GM18526 (cell line): ENCODE data around the gene FBXL3.

ENCODE experiments used
- POLR2A ChIP-seq: IDR thresholded peaks from 3 replicates; pipeline ENCODE4 v1.6.1; 2011; ENCODE audit not compliant: insufficient read length; ENCODE audit errors: extremely low read depth

FBXL3 gene

GRCh38 chr13:76974618-76974975, 52.4 kb downstream of the FBXL3 start:
- no peak for TF ChIP-seq POLR2A

GRCh38 chr13:76973920-76974617, 52.9 kb downstream of the FBXL3 start:
- no peak for TF ChIP-seq POLR2A

GRCh38 chr13:76971851-76972829, 54.8 kb downstream of the FBXL3 start:
- no peak for TF ChIP-seq POLR2A

DNA sequence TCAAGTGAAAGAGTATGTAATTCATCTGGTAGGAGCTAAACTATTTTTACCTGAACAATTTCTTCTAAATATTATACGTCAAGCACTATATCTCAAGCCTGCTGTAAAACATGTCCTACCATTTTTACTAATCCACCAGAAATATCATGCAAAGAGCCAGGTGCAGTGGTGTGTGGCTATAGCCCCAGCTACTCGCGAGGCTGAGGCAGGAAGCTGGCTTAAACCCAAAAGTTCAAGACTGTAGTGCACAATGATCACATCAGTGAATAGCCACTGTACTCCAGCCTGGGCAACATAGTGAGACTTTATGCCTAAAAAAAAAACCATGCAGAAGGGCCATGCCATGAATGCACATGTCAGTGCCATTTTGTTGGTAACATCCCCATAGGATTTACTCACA, 55.7 kb downstream of the FBXL3 start:
- TF ChIP-seq POLR2A, result no peak

GRCh38 chr13:76969488-76970365, 57.2 kb downstream of the FBXL3 start:
- TF ChIP-seq POLR2A, result no peak

DNA sequence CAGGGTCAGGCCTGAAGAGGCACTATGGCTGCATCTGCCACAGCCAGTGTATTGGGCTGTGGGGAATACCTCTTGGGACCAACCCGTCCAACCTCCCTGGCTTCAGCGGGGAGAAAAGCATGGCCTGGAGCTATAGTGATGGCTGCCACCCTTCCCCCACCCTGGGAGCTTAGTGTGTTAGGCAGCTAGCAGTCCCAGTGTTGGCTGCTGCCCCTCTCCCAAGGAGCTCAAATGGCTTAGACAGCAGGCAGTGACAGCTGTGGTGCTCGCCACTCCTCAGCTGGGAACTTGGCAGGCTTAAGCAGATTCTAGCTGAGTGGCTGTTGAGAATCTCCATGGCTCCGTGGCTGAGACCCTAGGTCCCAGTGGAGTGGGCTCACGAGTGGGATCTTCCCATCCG, 58.9 kb downstream of the FBXL3 start:
- TF ChIP-seq POLR2A, result no peak

GRCh38 chr13:76967031-76967430, 59.9 kb downstream of the FBXL3 start:
- no peak for TF ChIP-seq POLR2A

DNA sequence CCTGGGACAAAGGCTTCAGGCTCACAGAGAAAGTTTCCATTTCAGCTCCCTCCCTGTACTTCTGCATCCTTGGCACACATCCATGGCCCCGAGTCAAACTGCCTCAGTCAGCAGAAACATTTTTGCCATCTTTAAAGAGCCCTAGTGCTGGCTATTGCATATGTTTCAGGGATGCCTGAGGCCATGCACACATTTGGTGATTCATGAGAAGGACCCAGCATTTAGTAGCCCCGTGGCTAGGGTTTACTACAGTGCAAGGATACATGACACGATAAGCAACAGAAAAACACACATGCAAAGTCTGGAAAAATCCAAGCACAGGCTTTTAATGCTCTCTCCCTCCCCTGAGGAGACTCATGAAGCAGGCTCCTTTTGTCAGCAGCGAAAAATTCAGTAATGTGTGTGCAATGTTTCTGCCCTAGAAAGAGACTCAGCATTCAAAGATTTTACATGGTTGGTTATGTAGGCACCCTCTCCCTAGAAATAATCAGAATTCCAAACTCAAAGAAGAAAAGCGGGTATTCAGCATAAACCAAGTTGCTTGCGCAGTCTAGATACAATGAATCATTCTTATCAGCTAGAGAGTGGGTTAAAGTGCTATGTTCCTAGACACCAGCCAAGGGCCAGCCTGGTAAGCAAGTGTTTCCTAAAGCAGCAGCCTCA, 61.1 kb downstream of the FBXL3 start:
- no peak for TF ChIP-seq POLR2A

DNA sequence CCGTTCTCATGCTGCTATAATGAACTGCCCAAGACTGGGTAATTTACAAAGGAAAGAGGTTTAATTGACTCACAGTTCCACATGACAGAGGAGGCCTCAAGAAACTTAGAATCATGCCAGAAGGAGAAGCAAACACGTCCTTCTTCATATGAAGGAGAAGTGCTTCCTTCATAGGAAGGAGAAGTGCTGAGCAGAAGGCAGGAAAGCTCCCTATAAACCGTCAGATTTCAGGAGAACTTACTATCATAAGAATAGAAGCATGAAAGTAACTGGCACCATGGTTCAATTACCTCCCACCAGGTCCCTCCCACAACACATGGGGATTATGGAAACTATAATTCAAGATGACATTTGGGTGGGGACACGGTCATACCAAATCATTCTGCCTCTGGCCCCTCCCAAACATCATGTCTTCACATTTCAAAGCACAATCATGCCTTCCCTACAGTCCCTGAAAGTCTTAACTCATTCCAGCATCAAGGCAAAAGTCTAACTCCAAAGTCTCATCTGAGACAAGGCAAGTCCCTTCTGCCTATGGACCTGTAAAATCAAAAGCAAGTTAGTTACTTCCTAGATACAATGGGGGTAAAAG, 68.0 kb downstream of the FBXL3 start:
- TF ChIP-seq POLR2A, result no peak

GRCh38 chr13:76955661-76956060, 71.3 kb downstream of the FBXL3 start:
- TF ChIP-seq POLR2A, result no peak
